ENCODE data around the gene VPS13D.

Gene VPS13D

GRCh38 chr1:12554521-12555305 lies 324.9 kb downstream of the VPS13D start:
- Mint-ChIP-seq H3K4me3 (no peak overlapping the region), H3K36me3 (ENCODE audit: low read depth) (no peaks in the 10 kb centered on the region), H3K4me1 (ENCODE audit: low read depth) (peaks cover 4% of the 10 kb centered on the region), H3K9me3 (no peaks in the 10 kb centered on the region), H3K27me3 (peaks cover 1% of the 10 kb centered on the region), H3K27ac (no peak overlapping the region)
- intact Hi-C loops (cut with micrococcal nuclease) = loop anchor here (5.0 kb wide), 1 partner anchor 68 kb away; no protein-coding TSS in a partner anchor

- no peak overlapping the region for H3K4me3 Mint-ChIP-seq
- peaks cover 1% of the 10 kb centered on the region for H3K27me3 Mint-ChIP-seq
- no peaks in the 10 kb centered on the region for H3K36me3 Mint-ChIP-seq (ENCODE audit: low read depth)
- intact Hi-C loops (cut with micrococcal nuclease) = no loop called here
- peaks cover 4% of the 10 kb centered on the region for H3K4me1 Mint-ChIP-seq (ENCODE audit: low read depth)
- no peaks in the 10 kb centered on the region for H3K9me3 Mint-ChIP-seq
- H3K27ac Mint-ChIP-seq = no peak overlapping the region
Measured at GRCh38 chr1:12555411-12556367, 325.9 kb downstream of the VPS13D start.

GRCh38 chr1:12556368-12556930 lies 326.6 kb downstream of the VPS13D start:
- intact Hi-C loops (cut with micrococcal nuclease) = no loop called here
- peaks cover 4% of the 10 kb centered on the region for H3K4me1 Mint-ChIP-seq (ENCODE audit: low read depth)
- no peaks in the 10 kb centered on the region for H3K36me3 Mint-ChIP-seq (ENCODE audit: low read depth)
- no peaks in the 10 kb centered on the region for H3K9me3 Mint-ChIP-seq
- H3K27me3 Mint-ChIP-seq = peaks cover 1% of the 10 kb centered on the region
- H3K4me3 Mint-ChIP-seq = no peak overlapping the region
- no peak overlapping the region for H3K27ac Mint-ChIP-seq

GRCh38 chr1:12556957-12557935 lies 327.4 kb downstream of the VPS13D start:
- intact Hi-C loops (cut with micrococcal nuclease) = no loop called here
- H3K36me3 Mint-ChIP-seq (ENCODE audit: low read depth) = no peaks in the 10 kb centered on the region
- peaks cover 1% of the 10 kb centered on the region for H3K27me3 Mint-ChIP-seq
- H3K27ac Mint-ChIP-seq = no peak overlapping the region
- peaks cover 4% of the 10 kb centered on the region for H3K4me1 Mint-ChIP-seq (ENCODE audit: low read depth)
- H3K4me3 Mint-ChIP-seq = no peak overlapping the region
- peaks cover 4% of the 10 kb centered on the region for H3K9me3 Mint-ChIP-seq

GRCh38 chr1:12561121-12561520 lies 331.3 kb downstream of the VPS13D start:
- Mint-ChIP-seq H3K27ac (no peak overlapping the region), H3K27me3 (peaks cover 1% of the 10 kb centered on the region), H3K4me1 (ENCODE audit: low read depth) (peaks cover 7% of the 10 kb centered on the region), H3K9me3 (peaks cover 33% of the 10 kb centered on the region), H3K36me3 (ENCODE audit: low read depth) (no peaks in the 10 kb centered on the region), H3K4me3 (no peak overlapping the region)
- intact Hi-C loops (cut with micrococcal nuclease) = no loop called here

Measured in dendritic cell treated with granulocyte-macrophage colony-stimulating factor and Interleukin-4, amounts not matched to agents 40 ng/mL and 50 ng/mL, for 4 days (primary cell).